ENCODE measurements around the gene SLC15A1. TPM values are rescaled to one million over a fixed set of nuclear protein-coding genes. Genes with fewer than 3 reads are reported as not detected.

SLC15A1 gene
- total RNA-seq, 5 donors from 2014 or later (not counting 1 experiment from before 2014, with no cell fraction given) = 0.10 to 0.18 TPM; not detected in 3

DNA sequence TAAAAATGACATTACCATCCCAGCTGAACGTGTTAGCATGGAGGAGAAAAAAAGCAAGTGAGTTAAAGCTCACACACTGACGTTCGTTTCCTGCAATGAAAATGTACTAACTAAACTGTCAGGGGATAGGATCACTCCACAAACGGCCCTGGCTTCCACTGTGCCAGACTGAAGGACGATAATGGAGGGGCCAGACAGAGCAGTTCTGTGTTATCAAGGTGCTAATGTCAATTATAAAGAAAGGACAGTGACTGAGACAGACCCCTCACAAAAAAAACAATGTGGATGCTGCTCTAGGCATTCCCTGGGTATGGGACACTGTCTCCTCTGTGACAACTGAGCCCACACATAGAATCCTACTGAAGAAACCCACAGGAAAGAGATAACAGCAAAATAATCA is 43.7 kb upstream of the SLC15A1 start:
- Histone ChIP-seq H3K4me3 (ENCODE audit: control insufficient read depth in 1 of 2, extremely low read depth in 1 of 2, low read length in 1 of 2) (no peak overlapping the region), H3K4me1 (ENCODE audit: control insufficient read depth in 1 of 2, extremely low read depth in 1 of 2, insufficient read depth in 2 of 2, low read length in 2 of 2) (no peaks in the 10 kb centered on the region), H3K36me3 (ENCODE audit: control insufficient read depth in 2 of 2, extremely low read depth in 1 of 2, insufficient read depth in 1 of 2, low read length in 1 of 2) (peaks cover 0 to 66% of the 10 kb centered on the region in 2 donors), H3K9me3 (no peaks in the 10 kb centered on the region), H3K27ac (ENCODE audit: low read length) (no peak overlapping the region), H3K27me3 (replicated peaks in 1 of 2; ENCODE audit: control insufficient read depth in 2 of 2, extremely low read depth in 1 of 2, insufficient read depth in 2 of 2, low read length in 1 of 2) (no peaks in the 10 kb centered on the region)
- WGBS (ENCODE audit: insufficient coverage) = 100% methylated on average over 2 of the region's 5 CpGs
- peaks cover 0 to 4% (median 2%) of the 10 kb centered on the region in 3 donors for H3K9me3 Mint-ChIP-seq
- H3K4me1 Mint-ChIP-seq = no peaks in the 10 kb centered on the region
- ChIA-PET POLR2A (interaction anchor here in 1 of 2 donors (0.6 kb wide), 1 partner anchor 781 kb away, joined by 4 read pairs; no protein-coding TSS in a partner anchor), CTCF (interaction anchor here in 1 of 2 donors (0.6 kb wide), 1 partner anchor 154 kb away, joined by 4 read pairs; no protein-coding TSS in a partner anchor)
- no peak overlapping the region for H3K4me3 Mint-ChIP-seq
- H3K27me3 Mint-ChIP-seq = no peaks in the 10 kb centered on the region
- H3K27ac Mint-ChIP-seq = no peak overlapping the region
- DNase-seq = no peak
- peaks cover 75% of the 10 kb centered on the region for H3K36me3 Mint-ChIP-seq
- ATAC-seq (replicated peaks in 1 of 4) = no peak

- Histone ChIP-seq H3K27me3 (replicated peaks in 1 of 2; ENCODE audit: control insufficient read depth in 2 of 2, extremely low read depth in 1 of 2, insufficient read depth in 2 of 2, low read length in 1 of 2) (no peaks in the 10 kb centered on the region), H3K27ac (ENCODE audit: low read length) (no peak overlapping the region), H3K4me3 (ENCODE audit: control insufficient read depth in 1 of 2, extremely low read depth in 1 of 2, low read length in 1 of 2) (no peak overlapping the region), H3K36me3 (ENCODE audit: control insufficient read depth in 2 of 2, extremely low read depth in 1 of 2, insufficient read depth in 1 of 2, low read length in 1 of 2) (peaks cover 0 to 62% of the 10 kb centered on the region in 2 donors), H3K9me3 (no peaks in the 10 kb centered on the region), H3K4me1 (ENCODE audit: control insufficient read depth in 1 of 2, extremely low read depth in 1 of 2, insufficient read depth in 2 of 2, low read length in 2 of 2) (no peaks in the 10 kb centered on the region)
- WGBS (ENCODE audit: insufficient coverage) = 100% methylated on average over 1 of the region's 6 CpGs
- no peak for ATAC-seq (replicated peaks in 1 of 4)
- Mint-ChIP-seq H3K4me3 (no peak overlapping the region), H3K36me3 (peaks cover 74% of the 10 kb centered on the region), H3K4me1 (no peaks in the 10 kb centered on the region), H3K27ac (no peak overlapping the region), H3K9me3 (peaks cover 0 to 4% (median 2%) of the 10 kb centered on the region in 3 donors), H3K27me3 (no peaks in the 10 kb centered on the region)
- ChIA-PET CTCF (no interaction called here), POLR2A (no interaction called here)
- DNase-seq = no peak
These were observed 42.7 kb upstream of the SLC15A1 start for GRCh38 chr13:98795220-98795619.

GRCh38 chr13:98794498-98794897 is 42.0 kb upstream of the SLC15A1 start:
- no peaks in the 10 kb centered on the region for H3K27me3 ChIP-seq (replicated peaks in 1 of 2; ENCODE audit: control insufficient read depth in 2 of 2, extremely low read depth in 1 of 2, insufficient read depth in 2 of 2, low read length in 1 of 2)
- H3K9me3 ChIP-seq = no peaks in the 10 kb centered on the region
- Mint-ChIP-seq H3K4me1 (peaks cover 0 to 3% (median 0%) of the 10 kb centered on the region in 3 donors), H3K9me3 (peaks cover 2 to 9% (median 4%) of the 10 kb centered on the region in 3 donors), H3K27ac (no peak overlapping the region), H3K4me3 (no peak overlapping the region), H3K27me3 (no peaks in the 10 kb centered on the region), H3K36me3 (peaks cover 68% of the 10 kb centered on the region)
- CTCF ChIA-PET = no interaction called here
- no peak overlapping the region for H3K27ac ChIP-seq (ENCODE audit: low read length)
- 97% methylated on average over 11 of the region's 12 CpGs for WGBS (ENCODE audit: insufficient coverage)
- ATAC-seq (replicated peaks in 1 of 4) = no peak
- DNase-seq = no peak
- peaks cover 0 to 56% of the 10 kb centered on the region in 2 donors for H3K36me3 ChIP-seq (ENCODE audit: control insufficient read depth in 2 of 2, extremely low read depth in 1 of 2, insufficient read depth in 1 of 2, low read length in 1 of 2)
- H3K4me1 ChIP-seq (ENCODE audit: control insufficient read depth in 1 of 2, extremely low read depth in 1 of 2, insufficient read depth in 2 of 2, low read length in 2 of 2) = no peaks in the 10 kb centered on the region
- POLR2A ChIA-PET = no interaction called here
- no peak overlapping the region for H3K4me3 ChIP-seq (ENCODE audit: control insufficient read depth in 1 of 2, extremely low read depth in 1 of 2, low read length in 1 of 2)

DNA sequence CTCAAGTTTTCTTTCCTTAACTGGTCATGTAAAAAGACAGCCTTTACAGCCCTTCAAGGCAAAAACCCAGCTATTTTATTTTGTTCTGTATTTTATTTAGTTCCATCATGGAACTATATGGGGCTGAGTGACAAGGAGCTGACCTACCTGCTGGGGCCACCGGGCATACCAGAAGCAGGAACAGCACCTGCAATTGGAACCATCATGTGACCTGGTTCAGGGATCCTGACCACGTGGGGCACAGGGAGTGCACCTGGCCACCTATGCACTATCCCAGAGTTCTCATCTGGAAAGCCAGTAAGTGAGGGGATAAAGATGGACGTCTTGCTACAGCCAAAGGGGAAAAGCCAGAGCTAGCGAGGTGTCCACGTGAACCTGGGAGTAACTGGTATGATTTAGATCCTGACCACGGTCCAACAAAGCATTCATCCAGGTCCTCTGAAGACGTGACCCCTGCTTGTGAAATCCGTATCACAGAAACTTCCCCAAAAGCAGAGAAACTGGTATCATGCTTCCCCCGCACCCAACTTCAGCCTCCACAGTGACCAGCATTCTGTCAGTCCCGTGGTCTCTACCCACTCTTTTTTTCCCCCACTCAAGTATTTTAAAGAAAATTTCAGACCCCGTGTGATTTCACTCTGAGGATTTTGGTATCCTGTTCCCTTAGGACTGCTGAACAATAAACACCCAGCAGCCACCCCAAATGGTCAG is 40.5 kb upstream of the SLC15A1 start:
- Histone ChIP-seq H3K4me1 (ENCODE audit: control insufficient read depth in 1 of 2, extremely low read depth in 1 of 2, insufficient read depth in 2 of 2, low read length in 2 of 2) (no peaks in the 10 kb centered on the region), H3K27me3 (replicated peaks in 1 of 2; ENCODE audit: control insufficient read depth in 2 of 2, extremely low read depth in 1 of 2, insufficient read depth in 2 of 2, low read length in 1 of 2) (peaks cover 0 to 8% of the 10 kb centered on the region in 2 experiments), H3K27ac (ENCODE audit: low read length) (no peak overlapping the region), H3K9me3 (no peaks in the 10 kb centered on the region), H3K36me3 (ENCODE audit: control insufficient read depth in 2 of 2, extremely low read depth in 1 of 2, insufficient read depth in 1 of 2, low read length in 1 of 2) (peaks cover 0 to 44% of the 10 kb centered on the region in 2 donors), H3K4me3 (ENCODE audit: control insufficient read depth in 1 of 2, extremely low read depth in 1 of 2, low read length in 1 of 2) (no peak overlapping the region)
- peaks cover 0 to 11% (median 6%) of the 10 kb centered on the region in 3 donors for H3K4me1 Mint-ChIP-seq
- WGBS (ENCODE audit: insufficient coverage) = 98% methylated on average over 7 of the region's 11 CpGs
- no peak for ATAC-seq (replicated peaks in 1 of 4)
- H3K9me3 Mint-ChIP-seq = peaks cover 2 to 9% (median 8%) of the 10 kb centered on the region in 3 donors
- no peak overlapping the region for H3K27ac Mint-ChIP-seq
- peaks cover 6 to 9% of the 10 kb centered on the region in 2 donors for H3K27me3 Mint-ChIP-seq
- DNase-seq = no peak
- H3K4me3 Mint-ChIP-seq = no peak overlapping the region
- ChIA-PET CTCF (no interaction called here), POLR2A (no interaction called here)
- peaks cover 53% of the 10 kb centered on the region for H3K36me3 Mint-ChIP-seq

DNA sequence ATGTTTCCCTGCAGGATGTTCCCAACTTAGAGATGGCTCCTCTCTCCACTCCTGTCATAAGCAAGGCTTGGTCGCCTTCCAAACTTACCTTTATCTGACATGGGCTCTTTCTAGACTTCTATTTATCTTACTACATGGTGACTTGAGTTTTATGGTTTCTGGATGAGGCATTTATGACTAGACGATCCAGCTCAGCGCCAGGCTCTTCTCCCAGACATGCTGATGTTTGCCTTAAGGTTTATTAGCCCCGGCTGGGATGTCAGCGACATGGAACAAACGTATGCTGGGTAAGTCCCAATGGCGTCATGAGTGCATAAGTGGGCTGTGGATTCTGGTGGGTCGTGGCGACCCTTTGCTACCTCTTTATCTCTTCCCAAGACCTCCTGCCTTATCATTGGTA is 39.8 kb upstream of the SLC15A1 start:
- H3K4me1 Mint-ChIP-seq = peaks cover 0 to 16% (median 6%) of the 10 kb centered on the region in 3 donors
- H3K27ac Mint-ChIP-seq = no peak overlapping the region
- peaks cover 46% of the 10 kb centered on the region for H3K36me3 Mint-ChIP-seq
- Histone ChIP-seq H3K4me3 (ENCODE audit: control insufficient read depth in 1 of 2, extremely low read depth in 1 of 2, low read length in 1 of 2) (no peak overlapping the region), H3K9me3 (no peaks in the 10 kb centered on the region), H3K27me3 (replicated peaks in 1 of 2; ENCODE audit: control insufficient read depth in 2 of 2, extremely low read depth in 1 of 2, insufficient read depth in 2 of 2, low read length in 1 of 2) (peaks cover 0 to 8% of the 10 kb centered on the region in 2 experiments), H3K27ac (ENCODE audit: low read length) (no peak overlapping the region), H3K4me1 (ENCODE audit: control insufficient read depth in 1 of 2, extremely low read depth in 1 of 2, insufficient read depth in 2 of 2, low read length in 2 of 2) (no peaks in the 10 kb centered on the region), H3K36me3 (ENCODE audit: control insufficient read depth in 2 of 2, extremely low read depth in 1 of 2, insufficient read depth in 1 of 2, low read length in 1 of 2) (peaks cover 0 to 38% of the 10 kb centered on the region in 2 donors)
- POLR2A ChIA-PET = no interaction called here
- CTCF ChIA-PET = no interaction called here
- peaks cover 2 to 9% (median 8%) of the 10 kb centered on the region in 3 donors for H3K9me3 Mint-ChIP-seq
- 98% methylated on average over 8 of the region's 9 CpGs for WGBS (ENCODE audit: insufficient coverage)
- ATAC-seq (replicated peaks in 1 of 4) (no peak), DNase-seq (no peak)
- H3K27me3 Mint-ChIP-seq = peaks cover 9 to 12% of the 10 kb centered on the region in 2 donors
- no peak overlapping the region for H3K4me3 Mint-ChIP-seq

DNA sequence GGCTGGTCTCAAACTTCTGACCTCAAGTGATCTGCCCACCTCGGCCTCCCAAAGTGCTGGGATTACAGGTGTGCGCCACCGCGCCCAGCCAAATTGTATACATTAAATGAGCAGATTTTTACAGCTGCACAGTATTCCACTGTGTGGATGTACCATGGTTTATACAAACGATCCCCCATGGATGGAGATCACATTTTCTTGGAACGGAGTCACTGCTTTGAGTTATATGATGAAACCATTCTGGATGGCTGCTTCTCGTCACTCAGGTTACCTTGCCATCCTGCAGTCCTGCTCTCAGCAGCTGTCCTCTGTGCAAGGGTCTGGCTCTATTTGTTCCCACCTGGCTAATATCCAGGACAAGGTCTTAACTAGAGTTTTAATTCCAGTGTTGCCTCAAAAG is 39.1 kb upstream of the SLC15A1 start:
- ChIA-PET CTCF (no interaction called here), POLR2A (no interaction called here)
- no peak for DNase-seq
- Mint-ChIP-seq H3K9me3 (peaks cover 2 to 9% (median 8%) of the 10 kb centered on the region in 3 donors), H3K4me1 (peaks cover 0 to 16% (median 6%) of the 10 kb centered on the region in 3 donors), H3K36me3 (peaks cover 39% of the 10 kb centered on the region), H3K27me3 (peaks cover 9 to 12% of the 10 kb centered on the region in 2 donors), H3K4me3 (no peak overlapping the region), H3K27ac (no peak overlapping the region)
- Histone ChIP-seq H3K9me3 (no peaks in the 10 kb centered on the region), H3K27ac (ENCODE audit: low read length) (no peak overlapping the region), H3K27me3 (replicated peaks in 1 of 2; ENCODE audit: control insufficient read depth in 2 of 2, extremely low read depth in 1 of 2, insufficient read depth in 2 of 2, low read length in 1 of 2) (peaks cover 0 to 8% of the 10 kb centered on the region in 2 experiments), H3K4me1 (ENCODE audit: control insufficient read depth in 1 of 2, extremely low read depth in 1 of 2, insufficient read depth in 2 of 2, low read length in 2 of 2) (no peaks in the 10 kb centered on the region), H3K36me3 (ENCODE audit: control insufficient read depth in 2 of 2, extremely low read depth in 1 of 2, insufficient read depth in 1 of 2, low read length in 1 of 2) (peaks cover 0 to 31% of the 10 kb centered on the region in 2 donors), H3K4me3 (ENCODE audit: control insufficient read depth in 1 of 2, extremely low read depth in 1 of 2, low read length in 1 of 2) (no peak overlapping the region)
- no peak for ATAC-seq (replicated peaks in 1 of 4)
- WGBS (ENCODE audit: insufficient coverage) = 100% methylated on average over 2 of the region's 7 CpGs

All from T-cell (primary cell).